Measurements from ENCODE around the gene FRMD1.

Gene FRMD1

GRCh38 chr6:168024951-168025510, 54.0 kb downstream of the FRMD1 start:
- Histone ChIP-seq H3K36me3 (no peaks in the 10 kb centered on the region), H3K4me3 (ENCODE audit: low read depth in 1 of 2, low read length in 1 of 2) (no peak overlapping the region), H3K4me1 (ENCODE audit: control insufficient read depth in 1 of 2, insufficient read depth in 1 of 2, low read depth in 1 of 2, low read length in 1 of 2) (no peaks in the 10 kb centered on the region), H3K27ac (no peak overlapping the region), H3K9me3 (no peaks in the 10 kb centered on the region), H3K27me3 (no peaks in the 10 kb centered on the region)
- TF ChIP-seq, protein P1, sequence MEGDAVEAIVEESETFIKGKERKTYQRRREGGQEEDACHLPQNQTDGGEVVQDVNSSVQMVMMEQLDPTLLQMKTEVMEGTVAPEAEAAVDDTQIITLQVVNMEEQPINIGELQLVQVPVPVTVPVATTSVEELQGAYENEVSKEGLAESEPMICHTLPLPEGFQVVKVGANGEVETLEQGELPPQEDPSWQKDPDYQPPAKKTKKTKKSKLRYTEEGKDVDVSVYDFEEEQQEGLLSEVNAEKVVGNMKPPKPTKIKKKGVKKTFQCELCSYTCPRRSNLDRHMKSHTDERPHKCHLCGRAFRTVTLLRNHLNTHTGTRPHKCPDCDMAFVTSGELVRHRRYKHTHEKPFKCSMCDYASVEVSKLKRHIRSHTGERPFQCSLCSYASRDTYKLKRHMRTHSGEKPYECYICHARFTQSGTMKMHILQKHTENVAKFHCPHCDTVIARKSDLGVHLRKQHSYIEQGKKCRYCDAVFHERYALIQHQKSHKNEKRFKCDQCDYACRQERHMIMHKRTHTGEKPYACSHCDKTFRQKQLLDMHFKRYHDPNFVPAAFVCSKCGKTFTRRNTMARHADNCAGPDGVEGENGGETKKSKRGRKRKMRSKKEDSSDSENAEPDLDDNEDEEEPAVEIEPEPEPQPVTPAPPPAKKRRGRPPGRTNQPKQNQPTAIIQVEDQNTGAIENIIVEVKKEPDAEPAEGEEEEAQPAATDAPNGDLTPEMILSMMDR (IDR thresholded peaks at IDR 0.05): no peak

DNA sequence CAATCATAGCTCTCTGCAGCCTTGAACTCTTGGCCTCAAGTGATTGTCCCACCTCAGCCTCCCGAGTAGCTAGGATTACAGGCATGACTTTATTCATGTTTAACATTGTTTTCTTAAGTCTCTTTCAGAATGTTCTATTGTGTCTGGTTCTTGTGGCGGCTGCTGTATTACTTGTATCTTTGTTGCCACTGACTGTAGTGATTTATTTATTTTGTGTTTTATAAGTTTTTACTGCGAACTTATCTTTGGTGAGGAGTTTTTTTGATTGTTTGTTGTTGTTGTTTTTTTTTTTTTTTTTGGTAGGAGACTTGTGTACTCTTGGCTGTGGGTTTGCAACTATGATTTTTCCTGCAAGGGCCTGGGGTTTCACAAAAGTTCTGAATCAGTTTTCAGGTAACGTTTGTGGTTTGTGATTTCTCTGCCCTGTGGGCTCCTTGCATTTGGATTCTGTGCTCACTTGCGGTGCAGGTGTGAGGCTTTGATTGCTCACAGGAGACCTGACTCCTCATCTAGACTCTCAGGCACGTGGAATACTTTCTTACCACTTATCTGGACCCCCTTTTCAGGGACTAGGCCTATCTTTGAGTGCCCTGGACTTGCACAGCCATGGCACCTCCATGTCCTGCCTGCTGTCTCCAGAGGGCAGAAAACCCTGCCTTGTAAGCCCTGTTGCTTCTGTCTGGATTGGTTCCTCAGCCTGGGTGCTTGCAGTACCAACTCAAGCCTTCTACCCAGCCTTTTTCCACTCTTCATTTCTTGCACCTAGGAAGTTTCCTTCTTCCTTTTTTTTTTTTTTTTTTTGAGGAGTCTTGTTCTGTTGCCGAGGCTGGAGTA, 56.3 kb downstream of the FRMD1 start:
- Histone ChIP-seq H3K4me1 (ENCODE audit: control insufficient read depth in 1 of 2, insufficient read depth in 1 of 2, low read depth in 1 of 2, low read length in 1 of 2) (no peaks in the 10 kb centered on the region), H3K9me3 (no peaks in the 10 kb centered on the region), H3K27ac (no peak overlapping the region), H3K4me3 (ENCODE audit: low read depth in 1 of 2, low read length in 1 of 2) (no peak overlapping the region), H3K36me3 (no peaks in the 10 kb centered on the region), H3K27me3 (no peaks in the 10 kb centered on the region)
- TF ChIP-seq, protein P1 (IDR thresholded peaks at IDR 0.05): no peak

GRCh38 chr6:168021581-168021980, 57.4 kb downstream of the FRMD1 start:
- no peak overlapping the region for H3K27ac ChIP-seq
- H3K4me1 ChIP-seq (ENCODE audit: control insufficient read depth in 1 of 2, insufficient read depth in 1 of 2, low read depth in 1 of 2, low read length in 1 of 2): no peaks in the 10 kb centered on the region
- TF ChIP-seq, protein P1 (IDR thresholded peaks at IDR 0.05): no peak
- no peaks in the 10 kb centered on the region for H3K36me3 ChIP-seq
- H3K4me3 ChIP-seq (ENCODE audit: low read depth in 1 of 2, low read length in 1 of 2): no peak overlapping the region
- no peaks in the 10 kb centered on the region for H3K27me3 ChIP-seq
- peaks cover 4% of the 10 kb centered on the region for H3K9me3 ChIP-seq

DNA sequence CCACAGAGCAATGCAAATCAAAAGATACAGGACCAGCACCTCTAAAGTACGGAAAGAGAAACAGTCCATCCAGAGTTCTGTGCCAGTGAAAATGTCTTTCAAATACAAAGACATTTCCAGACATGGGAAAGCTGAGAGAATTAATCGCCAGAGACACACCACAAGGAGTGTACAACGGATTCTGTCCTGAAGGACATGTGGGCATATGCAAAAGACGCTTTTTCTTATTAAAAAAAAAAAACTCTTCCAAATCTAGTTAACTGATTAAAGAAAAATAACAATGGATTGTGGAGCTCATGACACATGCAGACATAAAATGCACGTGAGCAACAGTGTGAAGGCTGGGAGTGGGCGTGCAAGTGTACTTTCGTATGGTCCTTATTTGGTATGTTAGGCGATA, 58.8 kb downstream of the FRMD1 start:
- Histone ChIP-seq H3K4me1 (ENCODE audit: control insufficient read depth in 1 of 2, insufficient read depth in 1 of 2, low read depth in 1 of 2, low read length in 1 of 2) (no peaks in the 10 kb centered on the region), H3K27me3 (no peaks in the 10 kb centered on the region), H3K27ac (no peak overlapping the region), H3K36me3 (no peaks in the 10 kb centered on the region), H3K9me3 (peaks cover 4% of the 10 kb centered on the region), H3K4me3 (ENCODE audit: low read depth in 1 of 2, low read length in 1 of 2) (no peak overlapping the region)
- TF ChIP-seq, protein P1 (IDR thresholded peaks at IDR 0.05): no peak

- Histone ChIP-seq H3K4me3 (ENCODE audit: low read depth in 1 of 2, low read length in 1 of 2) (no peak overlapping the region), H3K36me3 (no peaks in the 10 kb centered on the region), H3K4me1 (ENCODE audit: control insufficient read depth in 1 of 2, insufficient read depth in 1 of 2, low read depth in 1 of 2, low read length in 1 of 2) (no peaks in the 10 kb centered on the region), H3K27ac (no peak overlapping the region), H3K27me3 (no peaks in the 10 kb centered on the region), H3K9me3 (peaks cover 4% of the 10 kb centered on the region)
- TF ChIP-seq, protein P1 (IDR thresholded peaks at IDR 0.05): no peak
Observed at GRCh38 chr6:168018664-168019063, 60.3 kb downstream of the FRMD1 start.

Data from neutrophil (primary cell).